ENCODE measurements around the gene GRID1. TPM values are rescaled to one million over a fixed set of nuclear protein-coding genes. Genes with fewer than 3 reads are reported as not detected.

Gene GRID1
- polyA plus RNA-seq, 1 experiment: 0.49 TPM

GRCh38 chr10:85919491-85920021 lies 447.0 kb downstream of the GRID1 start:
- Histone ChIP-seq H3K36me3 (ENCODE audit: control insufficient read depth, insufficient read depth, low read length) (no peaks in the 10 kb centered on the region), H3K27me3 (ENCODE audit: control insufficient read depth, insufficient read depth, low read length) (no peaks in the 10 kb centered on the region), H3K4me3 (ENCODE audit: low read depth, low read length) (no peak overlapping the region)
- no peak for DNase-seq (ENCODE audit: low read depth)
- POLR2A ChIA-PET: no interaction called here
- CTCF ChIA-PET: no interaction called here
- TF ChIP-seq CTCF (IDR thresholded peaks at IDR 0.05; ENCODE audit: insufficient read depth, low read depth, low read length): no peak

GRCh38 chr10:85918371-85918770 lies 448.2 kb downstream of the GRID1 start:
- Histone ChIP-seq H3K4me3 (ENCODE audit: low read depth, low read length) (no peak overlapping the region), H3K27me3 (ENCODE audit: control insufficient read depth, insufficient read depth, low read length) (no peaks in the 10 kb centered on the region), H3K36me3 (ENCODE audit: control insufficient read depth, insufficient read depth, low read length) (no peaks in the 10 kb centered on the region)
- CTCF ChIA-PET: no interaction called here
- DNase-seq (ENCODE audit: low read depth): no peak
- no peak for TF ChIP-seq CTCF (IDR thresholded peaks at IDR 0.05; ENCODE audit: insufficient read depth, low read depth, low read length)
- POLR2A ChIA-PET: no interaction called here

GRCh38 chr10:85917601-85918000 lies 449.0 kb downstream of the GRID1 start:
- Histone ChIP-seq H3K36me3 (ENCODE audit: control insufficient read depth, insufficient read depth, low read length) (no peaks in the 10 kb centered on the region), H3K4me3 (ENCODE audit: low read depth, low read length) (no peak overlapping the region), H3K27me3 (ENCODE audit: control insufficient read depth, insufficient read depth, low read length) (no peaks in the 10 kb centered on the region)
- ChIA-PET CTCF (no interaction called here), POLR2A (no interaction called here)
- DNase-seq (ENCODE audit: low read depth): no peak
- no peak for TF ChIP-seq CTCF (IDR thresholded peaks at IDR 0.05; ENCODE audit: insufficient read depth, low read depth, low read length)

GRCh38 chr10:85916994-85917573 lies 449.5 kb downstream of the GRID1 start:
- POLR2A ChIA-PET: no interaction called here
- no peak for TF ChIP-seq CTCF (IDR thresholded peaks at IDR 0.05; ENCODE audit: insufficient read depth, low read depth, low read length)
- CTCF ChIA-PET: no interaction called here
- Histone ChIP-seq H3K36me3 (ENCODE audit: control insufficient read depth, insufficient read depth, low read length) (no peaks in the 10 kb centered on the region), H3K27me3 (ENCODE audit: control insufficient read depth, insufficient read depth, low read length) (no peaks in the 10 kb centered on the region), H3K4me3 (ENCODE audit: low read depth, low read length) (no peak overlapping the region)
- no peak for DNase-seq (ENCODE audit: low read depth)

GRCh38 chr10:85916286-85916685 lies 450.3 kb downstream of the GRID1 start:
- no peaks in the 10 kb centered on the region for H3K27me3 ChIP-seq (ENCODE audit: control insufficient read depth, insufficient read depth, low read length)
- no peaks in the 10 kb centered on the region for H3K36me3 ChIP-seq (ENCODE audit: control insufficient read depth, insufficient read depth, low read length)
- no peak overlapping the region for H3K4me3 ChIP-seq (ENCODE audit: low read depth, low read length)
- DNase-seq (ENCODE audit: low read depth): no peak
- no peak for TF ChIP-seq CTCF (IDR thresholded peaks at IDR 0.05; ENCODE audit: insufficient read depth, low read depth, low read length)
- CTCF ChIA-PET: no interaction called here
- POLR2A ChIA-PET: no interaction called here
